Kidney tubule cell (primary cell): ENCODE results near the gene ABI2.
A peak's percentile ranks its signal among the peaks of the same experiment; 100 is the strongest.
"Not testable (repeated sequence)": the region's sequence is repeated elsewhere in the genome, so short reads cannot be mapped to it uniquely, and the experiment has no call there.

Experiments
- DNase-seq: peaks from one replicate; pipeline ENCODE4 v3.0.0-alpha.2; 2018; ENCODE audit warnings: low spot score

The ABI2 gene

DNA sequence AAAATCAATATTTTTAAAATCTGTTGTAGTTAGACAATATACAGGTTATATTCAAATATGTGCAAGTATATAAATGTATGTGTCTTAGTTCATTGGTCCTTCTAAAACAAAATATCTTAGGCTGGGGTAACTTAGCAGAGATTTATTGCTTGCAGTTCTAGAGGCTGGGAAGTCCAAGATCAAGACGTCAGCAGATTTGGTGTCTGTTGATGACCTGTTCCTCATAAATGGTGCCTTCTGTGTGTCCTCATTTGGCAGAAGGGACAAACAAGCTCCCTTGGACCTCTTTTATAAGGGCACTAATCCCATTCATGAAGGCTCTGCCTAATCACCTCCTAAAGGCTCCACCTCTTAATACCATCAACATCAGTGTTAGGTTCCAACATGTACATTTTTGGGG lies 31.3 kb downstream of the ABI2 start:
- no peak for DNase-seq

DNA sequence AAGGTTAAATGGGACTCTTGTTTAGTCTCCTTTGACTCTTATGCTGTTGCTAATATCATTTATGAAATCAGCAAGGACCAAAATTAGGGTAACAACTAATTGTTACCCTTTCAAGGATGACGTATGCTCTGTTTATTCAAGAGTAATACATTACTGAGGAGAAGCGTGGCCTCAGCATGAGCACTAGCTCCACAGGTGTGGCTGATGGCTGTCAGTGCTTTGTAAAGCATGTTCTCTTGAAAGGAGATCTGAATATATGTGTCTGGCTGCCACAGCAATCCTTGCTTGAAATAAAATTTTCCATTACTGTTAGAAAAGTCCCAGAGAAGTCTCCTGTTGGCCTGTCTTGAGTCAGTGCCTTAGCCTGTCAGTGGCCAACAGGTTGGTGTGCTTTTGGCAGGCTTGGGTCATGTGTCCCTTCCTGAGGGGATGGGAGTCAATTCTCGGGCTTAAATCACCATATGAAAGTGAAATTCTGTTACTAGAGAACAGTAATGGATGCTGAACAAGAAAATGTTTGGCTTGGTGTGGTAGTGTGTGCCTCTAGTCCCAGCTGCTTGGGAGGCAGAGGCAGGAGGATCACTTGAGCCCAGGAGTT lies 32.7 kb downstream of the ABI2 start:
- DNase-seq: no peak

DNA sequence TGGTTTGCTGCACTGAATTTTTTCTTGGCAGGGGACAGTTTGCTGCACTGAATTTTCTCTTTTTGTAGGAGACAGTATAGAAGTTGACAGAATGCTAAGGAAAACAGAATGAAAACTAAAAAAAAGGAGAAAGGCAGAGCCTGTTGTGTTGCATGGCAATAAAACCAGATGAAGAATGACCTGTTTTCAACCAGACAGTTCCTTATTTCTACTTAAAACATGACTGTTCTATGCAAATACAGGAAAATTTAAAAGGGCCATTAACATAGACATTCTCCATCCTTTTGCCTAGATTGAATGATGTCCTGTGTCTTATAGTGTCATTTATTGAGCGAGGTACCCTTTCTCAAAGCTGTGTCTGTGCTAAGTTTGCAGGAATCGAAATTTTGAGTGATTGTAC lies 33.3 kb downstream of the ABI2 start:
- no peak for DNase-seq

GRCh38 chr2:203361922-203362321 lies 33.7 kb downstream of the ABI2 start:
- DNase-seq: no peak

GRCh38 chr2:203366639-203367466 lies 38.7 kb downstream of the ABI2 start:
- no peak for DNase-seq

DNA sequence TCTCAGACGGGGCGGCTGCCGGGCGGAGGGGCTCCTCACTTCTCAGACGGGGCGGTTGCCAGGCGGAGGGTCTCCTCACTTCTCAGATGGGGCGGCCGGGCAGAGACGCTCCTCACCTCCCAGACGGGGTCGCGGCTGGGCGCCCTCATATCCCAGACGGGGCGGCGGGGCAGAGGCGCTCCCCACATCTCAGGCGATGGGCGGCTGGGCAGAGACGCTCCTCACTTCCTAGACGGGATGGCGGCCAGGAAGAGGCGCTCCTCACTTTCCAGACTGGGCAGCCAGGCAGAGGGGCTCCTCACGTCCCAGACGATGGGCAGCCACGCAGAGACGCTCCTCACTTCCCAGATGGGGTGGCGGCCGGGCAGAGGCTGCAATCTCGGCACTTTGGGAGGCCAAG lies 44.5 kb downstream of the ABI2 start:
- DNase-seq: not testable (repeated sequence)

DNA sequence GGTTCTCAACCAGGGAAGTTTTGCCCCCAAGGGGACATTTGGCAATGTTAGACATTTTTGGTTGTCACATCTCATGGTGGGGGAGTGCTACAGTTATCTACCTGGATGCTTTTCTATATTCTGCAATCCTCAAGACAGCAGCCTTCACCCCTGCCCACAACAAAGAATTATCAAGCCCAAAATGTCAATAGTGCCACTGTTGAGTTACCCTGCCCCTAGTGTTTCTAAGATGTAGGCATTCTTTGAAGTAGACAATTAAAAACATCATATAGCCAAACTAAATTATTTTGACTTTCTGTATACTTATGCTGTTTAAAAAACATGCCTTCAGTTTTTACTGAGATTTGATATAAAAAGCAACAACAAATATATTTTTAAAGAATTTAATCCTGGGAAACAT lies 48.0 kb downstream of the ABI2 start:
- DNase-seq: no peak

GRCh38 chr2:203379156-203379555 lies 51.0 kb downstream of the ABI2 start:
- DNase-seq: no peak

DNA sequence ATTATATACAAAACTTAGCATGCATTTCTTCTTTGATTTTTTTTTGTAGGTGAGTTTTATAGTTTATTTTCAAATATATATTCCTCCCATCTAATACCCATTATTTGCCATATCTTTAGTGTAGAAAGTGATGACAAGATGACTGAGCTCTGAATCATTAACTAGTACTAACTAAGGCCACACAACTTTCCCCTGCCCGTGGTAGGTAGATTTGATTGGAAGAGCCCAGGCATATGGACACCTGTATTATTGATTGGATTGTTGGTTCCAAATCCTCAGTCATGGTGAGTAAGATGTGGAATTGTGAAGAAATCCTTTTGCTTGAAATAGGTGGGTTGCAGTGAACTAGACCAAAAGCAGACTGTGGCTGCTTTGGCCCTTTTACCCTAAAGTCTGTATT lies 54.8 kb downstream of the ABI2 start:
- DNase-seq: peak; percentile 39

DNA sequence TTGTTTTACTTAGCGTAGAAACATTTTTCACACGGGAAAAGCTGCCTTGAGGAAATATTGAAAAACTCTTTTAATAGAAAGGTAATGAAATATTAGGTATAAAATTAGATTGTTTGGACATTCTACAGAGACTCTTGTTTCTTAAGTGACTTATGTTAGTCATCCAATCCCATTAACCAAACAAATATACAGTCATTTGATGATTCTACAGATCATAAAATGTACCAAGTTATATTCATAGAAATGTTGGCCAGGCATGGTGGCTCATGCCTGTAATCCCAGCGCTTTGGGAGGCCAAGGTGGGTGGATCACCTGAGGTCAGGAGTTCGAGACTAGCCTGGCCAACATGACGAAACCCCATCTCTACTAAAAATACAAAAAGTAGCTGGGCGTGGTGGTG lies 60.0 kb downstream of the ABI2 start:
- DNase-seq: not testable (repeated sequence)

DNA sequence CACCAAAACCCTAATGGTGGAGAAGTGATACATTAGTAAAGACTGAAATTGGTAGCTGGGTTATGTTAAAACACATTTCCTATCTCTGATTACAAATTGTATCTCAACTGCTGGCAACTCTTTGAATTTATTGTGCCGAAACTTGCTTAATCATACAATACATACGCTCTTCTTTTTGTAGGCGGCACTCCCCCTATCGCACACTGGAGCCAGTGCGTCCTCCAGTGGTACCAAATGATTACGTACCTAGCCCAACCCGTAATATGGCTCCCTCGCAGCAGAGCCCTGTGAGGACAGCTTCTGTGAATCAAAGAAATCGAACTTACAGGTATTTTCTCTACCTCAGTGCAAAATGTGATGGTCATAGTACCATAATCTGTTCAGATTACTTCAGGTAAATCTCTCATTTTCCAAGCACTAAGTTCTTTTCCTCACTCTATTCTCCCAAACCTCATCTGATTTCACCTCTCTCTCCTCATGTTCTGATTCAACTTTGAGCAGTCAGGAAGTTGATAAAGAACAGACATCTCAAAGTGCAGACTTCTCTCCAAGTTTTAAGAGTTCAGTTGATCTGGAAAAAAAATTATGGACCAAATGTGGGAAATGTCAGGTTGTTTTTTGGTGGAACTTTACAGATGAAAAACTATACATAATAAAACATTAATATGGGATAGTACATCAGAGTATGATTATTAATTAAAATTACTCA lies 66.5 kb downstream of the ABI2 start:
- DNase-seq: no peak

DNA sequence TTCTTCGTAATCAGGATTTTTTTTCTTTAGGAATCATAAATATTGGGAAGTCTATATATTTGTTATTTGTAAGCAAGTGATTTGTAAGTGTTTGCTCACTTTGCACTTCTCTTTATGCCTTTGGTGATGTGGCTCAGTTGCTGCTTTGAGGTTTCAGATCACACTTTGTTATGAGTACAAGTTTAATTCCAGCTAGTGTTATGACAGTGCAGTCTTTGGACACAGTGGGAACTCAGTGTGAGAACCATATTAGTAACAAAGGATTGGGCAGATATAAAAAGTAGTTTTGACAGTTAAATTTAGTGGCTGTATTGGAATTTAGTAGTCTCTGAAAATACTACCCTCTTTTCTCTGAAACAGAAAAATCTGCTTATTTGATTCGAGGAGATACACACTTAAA lies 67.7 kb downstream of the ABI2 start:
- no peak for DNase-seq

GRCh38 chr2:203396667-203397066 lies 68.5 kb downstream of the ABI2 start:
- no peak for DNase-seq

GRCh38 chr2:203399031-203399430 lies 70.8 kb downstream of the ABI2 start:
- no peak for DNase-seq

GRCh38 chr2:203400805-203401585 lies 72.8 kb downstream of the ABI2 start:
- no peak for DNase-seq

GRCh38 chr2:203404996-203405395 lies 76.8 kb downstream of the ABI2 start:
- DNase-seq: no peak

GRCh38 chr2:203407496-203407895 lies 79.3 kb downstream of the ABI2 start:
- DNase-seq: no peak

DNA sequence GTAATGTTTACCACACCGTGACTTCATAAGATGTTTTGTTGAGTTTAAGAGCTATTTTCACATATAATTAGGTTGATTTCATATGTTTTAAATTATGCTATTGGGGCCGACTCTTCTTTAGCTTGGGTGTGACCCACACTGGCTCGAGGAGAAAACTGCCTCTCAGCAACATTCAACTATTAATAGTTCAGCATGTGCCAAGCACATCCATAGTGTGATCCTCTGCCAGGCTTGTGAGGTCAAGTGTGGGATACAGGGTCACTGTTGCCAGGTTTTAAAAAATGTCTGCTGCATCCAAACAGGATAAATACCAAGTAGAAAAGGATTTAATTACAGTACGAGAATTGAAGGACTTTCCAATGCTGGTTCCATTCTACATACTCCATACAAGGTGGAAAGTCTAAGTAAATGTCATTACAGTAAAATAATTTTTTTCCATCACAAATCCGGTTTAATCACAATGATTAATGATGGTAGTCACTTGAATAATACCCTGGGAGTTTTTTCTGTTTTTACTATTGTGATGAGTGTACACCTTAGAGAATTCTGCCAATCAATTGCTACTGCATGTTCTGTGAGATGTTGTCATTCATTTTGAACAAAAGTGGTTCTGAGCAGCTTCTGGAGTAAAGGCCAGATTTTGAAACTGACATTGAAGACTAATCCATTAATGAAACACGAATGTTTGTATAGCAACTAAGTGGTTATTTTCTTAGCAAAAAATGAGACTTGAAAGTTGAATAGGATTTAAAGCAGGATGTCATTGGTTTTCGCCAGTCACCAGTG lies 84.5 kb downstream of the ABI2 start:
- peak; percentile 16 for DNase-seq

- no peak for DNase-seq
These were observed 85.6 kb downstream of the ABI2 start for GRCh38 chr2:203413796-203414195.

DNA sequence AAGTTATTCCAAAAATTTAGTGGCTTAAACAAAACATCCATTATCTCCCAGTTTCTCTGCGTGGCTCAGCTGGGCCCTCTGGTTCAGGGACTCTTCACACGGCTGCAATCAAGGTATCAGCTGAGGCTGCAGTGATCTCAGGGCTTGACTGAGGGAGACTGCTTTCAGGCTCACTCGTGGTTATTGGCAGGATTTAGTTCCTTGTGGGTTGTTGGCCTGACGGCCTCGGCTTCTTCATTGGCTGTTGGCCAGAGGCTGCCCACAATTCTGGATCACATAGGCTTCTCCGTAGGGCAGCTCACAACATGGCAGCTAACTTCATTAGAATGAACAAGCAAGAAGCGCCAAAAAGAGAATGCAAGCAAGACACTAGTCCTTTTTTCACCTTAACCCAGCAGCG lies 90.1 kb downstream of the ABI2 start:
- no peak for DNase-seq

DNA sequence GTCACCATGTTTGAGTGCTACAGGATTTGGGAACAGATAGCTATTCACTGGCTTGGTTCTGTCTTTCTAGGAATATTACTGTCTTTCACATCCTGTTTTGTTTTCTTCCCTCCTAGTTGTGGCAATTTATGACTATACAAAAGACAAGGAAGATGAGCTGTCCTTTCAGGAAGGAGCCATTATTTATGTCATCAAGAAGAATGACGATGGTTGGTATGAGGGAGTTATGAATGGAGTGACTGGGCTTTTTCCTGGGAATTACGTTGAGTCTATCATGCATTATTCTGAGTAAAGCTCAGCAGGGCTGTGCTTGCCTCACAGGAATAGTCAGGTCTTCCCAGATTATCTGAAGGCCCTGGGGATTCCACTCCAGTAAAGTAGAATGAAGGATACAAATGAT lies 98.9 kb downstream of the ABI2 start:
- peak; percentile 40 for DNase-seq

DNA sequence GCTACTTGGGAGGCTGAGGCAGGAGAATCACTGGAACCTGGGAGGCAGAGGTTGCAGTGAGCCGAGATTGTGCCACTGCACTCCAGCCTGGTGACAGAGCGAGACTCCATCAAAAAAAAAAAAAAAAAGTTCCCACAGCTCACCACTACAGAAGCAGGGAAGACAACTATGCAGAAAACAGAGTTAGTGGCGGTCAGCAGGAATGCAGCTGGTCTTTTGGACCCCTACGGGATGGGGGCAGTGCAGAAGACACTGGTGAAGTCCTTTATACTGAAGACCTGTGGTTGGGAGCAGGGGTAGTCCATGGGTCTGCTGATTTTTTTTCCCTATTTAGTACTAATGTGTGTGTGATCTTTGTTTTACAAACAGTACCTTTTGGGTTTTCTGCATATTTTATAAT lies 101.4 kb downstream of the ABI2 start:
- not testable (repeated sequence) for DNase-seq
